Thyroid gland (tissue), 4 donors: ENCODE data around the gene PGLYRP3. TPM values are rescaled to one million over a fixed set of nuclear protein-coding genes. Genes with fewer than 3 reads are reported as not detected.

Source experiments
- DNase-seq, 2 donors: peaks; one replicate each; pipeline ENCODE4 v3.0.0-alpha.2; 2019
- H3K27ac ChIP-seq, 3 donors: fragments of 200-600 bp; sonication (generic); 1 replicate in 2 of 3; 2 replicates in 1 of 3; pipeline ENCODE4 v1.5.1; 2016 to 2019; ENCODE audit warnings: mild to moderate bottlenecking in 1 of 3, moderate library complexity in 1 of 3
- H3K27me3 ChIP-seq: fragments of 200-600 bp; sonication (generic); one replicate; pipeline ENCODE4 v1.5.1; 2019
- H3K36me3 ChIP-seq, 2 donors: fragments of 200-600 bp; sonication (generic); one replicate each; pipeline ENCODE4 v1.5.1; 2016 to 2019
- H3K4me1 ChIP-seq, 2 donors: fragments of 200-600 bp; sonication (generic); one replicate each; pipeline ENCODE4 v1.5.1; 2017 to 2019
- H3K4me3 ChIP-seq, 3 donors: fragments of 200-600 bp; sonication (generic); replicated peaks in 1 of 3; 1 replicate in 2 of 3; 2 replicates in 1 of 3; pipeline ENCODE4 v1.5.1; 2016; ENCODE audit warnings: mild to moderate bottlenecking in 1 of 3
- H3K9me3 ChIP-seq: fragments of 200-600 bp; sonication (generic); one replicate; pipeline ENCODE4 v1.5.1; 2017
- CTCF ChIP-seq, 6 experiments: fragments of 200-600 bp in 3 of 6; fragments of 450-650 bp in 3 of 6; sonication (generic) in 3 of 6; IDR thresholded peaks; one replicate each; pipeline ENCODE4 v1.5.1; 2016 to 2019; ENCODE audit warnings: antibody characterized with exemption in 6 of 6, mild to moderate bottlenecking in 2 of 6, inconsistent platforms in 1 of 6, moderate library complexity in 1 of 6
- POLR2A ChIP-seq, 2 donors: fragments of 450-650 bp; IDR thresholded peaks; one replicate each; pipeline ENCODE4 v1.6.1; 2017; ENCODE audit warnings: antibody characterized with exemption in 2 of 2, mild to moderate bottlenecking in 2 of 2, moderate library complexity in 1 of 2
- WGBS, 2 donors: methylation state at CpG; one replicate each; pipeline ENCODE4 v1.1.5; 2017; 5-methylcytosine and 5-hydroxymethylcytosine counted together
- intact Hi-C: fragments of 100-400 bp; cut with DNase I; formaldehyde crosslinking; loops from one replicate; pipeline ENCODE4 v1.15.1; 2023
- total RNA-seq, 4 donors: library from RNA; depleted of rRNA; stranded (reverse); fragments of >200 nt; gene quantifications; one replicate each; pipeline ENCODE4 v1.2.3, GENCODE V29; 2016

PGLYRP3 gene
- total RNA-seq, 4 donors from 2014 or later = not detected

- Histone ChIP-seq H3K27me3 (peaks cover 26% of the 10 kb centered on the region), H3K9me3 (no peaks in the 10 kb centered on the region), H3K4me1 (peaks cover 13 to 14% of the 10 kb centered on the region in 2 donors), H3K27ac (no peak overlapping the region), H3K36me3 (no peaks in the 10 kb centered on the region), H3K4me3 (no peak overlapping the region)
- no peak for DNase-seq
- WGBS, 2 donors = 49 to 55% methylated on average over 6 of the region's 6 CpGs
- TF ChIP-seq POLR2A (IDR thresholded peaks at IDR 0.05) (no peak), CTCF (IDR thresholded peaks at IDR 0.05) (no peak)
- intact Hi-C loops = no loop called here
Observed at GRCh38 chr1:153262070-153262366, 50.7 kb downstream of the PGLYRP3 start.

GRCh38 chr1:153261281-153262069 lies 51.3 kb downstream of the PGLYRP3 start:
- 6 to 16% methylated on average over 16 to 26 of the region's 80 CpGs for WGBS, 2 donors
- Histone ChIP-seq H3K9me3 (no peaks in the 10 kb centered on the region), H3K27me3 (peaks cover 26% of the 10 kb centered on the region), H3K27ac (no peak overlapping the region), H3K4me3 (peak overlapping the region in 1 of 3 donors; percentile 32), H3K4me1 (peaks cover 13 to 14% of the 10 kb centered on the region in 2 donors), H3K36me3 (no peaks in the 10 kb centered on the region)
- peak; percentile 18 to 21 for DNase-seq
- no peak for TF ChIP-seq CTCF (IDR thresholded peaks at IDR 0.05)
- TF ChIP-seq POLR2A (IDR thresholded peaks at IDR 0.05) = no peak
- intact Hi-C loops = no loop called here

GRCh38 chr1:153260585-153261280 lies 52.0 kb downstream of the PGLYRP3 start:
- Histone ChIP-seq H3K27ac (no peak overlapping the region), H3K36me3 (no peaks in the 10 kb centered on the region), H3K4me1 (peaks cover 13 to 14% of the 10 kb centered on the region in 2 donors), H3K27me3 (peaks cover 26% of the 10 kb centered on the region), H3K9me3 (no peaks in the 10 kb centered on the region), H3K4me3 (peak overlapping the region in 1 of 3 donors; percentile 32)
- WGBS, 2 donors = 27 to 35% methylated on average over 8 to 18 of the region's 45 CpGs
- no peak for DNase-seq
- intact Hi-C loops = no loop called here
- TF ChIP-seq CTCF (IDR thresholded peaks at IDR 0.05) (no peak), POLR2A (IDR thresholded peaks at IDR 0.05) (no peak)

GRCh38 chr1:153259387-153259786 lies 53.4 kb downstream of the PGLYRP3 start, which contains the start of gene LORICRIN:
Gene LORICRIN, plus strand, starts transcription at chr1:153259687. Its CDS starts 1,263 bp downstream, at chr1:153260950.
- TF ChIP-seq POLR2A (IDR thresholded peaks at IDR 0.05) (no peak), CTCF (IDR thresholded peaks at IDR 0.05) (no peak)
- WGBS, 2 donors = 85 to 90% methylated on average over 3 of the region's 3 CpGs
- Histone ChIP-seq H3K27me3 (peaks cover 24% of the 10 kb centered on the region), H3K36me3 (no peaks in the 10 kb centered on the region), H3K9me3 (no peaks in the 10 kb centered on the region), H3K27ac (no peak within 1 kb of the TSS), H3K4me1 (peaks cover 13 to 14% of the 10 kb centered on the region in 2 donors), H3K4me3 (no peak within 1 kb of the TSS)
- no peak for DNase-seq
- intact Hi-C loops = no loop called here

GRCh38 chr1:153253693-153254092 lies 59.1 kb downstream of the PGLYRP3 start:
- no peaks in the 10 kb centered on the region for H3K27me3 ChIP-seq
- no peak overlapping the region for H3K27ac ChIP-seq
- no peak overlapping the region for H3K4me3 ChIP-seq
- no peaks in the 10 kb centered on the region for H3K36me3 ChIP-seq
- H3K4me1 ChIP-seq = no peaks in the 10 kb centered on the region
- 78 to 85% methylated on average over 1 of the region's 1 CpG for WGBS, 2 donors
- no peak for DNase-seq
- TF ChIP-seq CTCF (IDR thresholded peaks at IDR 0.05) (no peak), POLR2A (IDR thresholded peaks at IDR 0.05) (no peak)
- intact Hi-C loops = no loop called here
- H3K9me3 ChIP-seq = no peaks in the 10 kb centered on the region
